PC-3 (cell line): ENCODE measurements around the gene NFIX. TPM values are rescaled to one million over a fixed set of nuclear protein-coding genes. Genes with fewer than 3 reads are reported as not detected.

Experiments used
- ATAC-seq: fragments of 200-7000 bp; cut with Tn5 transposase; 2 replicates; pipeline ENCODE4 v1.9.1; 2020; ENCODE audit warnings: mild to moderate bottlenecking, moderate library complexity
- BruUV-seq: library from RNA; stranded (reverse); fragments of 400-500 nt; replicated peaks from 2 replicates; lab custom pipeline; 2021; lab: Mats Ljungman, UMichigan
- CTCF ChIA-PET: fragments of 300-600 bp; sonication (Branson Sonifier 250); formaldehyde crosslinking; loops from one replicate; lab custom pipeline; 2022; ENCODE audit warnings: antibody characterized with exemption; lab: Charles Lee
- POLR2A ChIA-PET: fragments of 300-600 bp; sonication (Branson Sonifier 250); formaldehyde crosslinking; loops from one replicate; lab custom pipeline; 2022; ENCODE audit warnings: antibody characterized with exemption; ENCODE audit not compliant: unreplicated experiment; lab: Charles Lee
- DNase-seq: peaks from one replicate; pipeline ENCODE4 v3.0.0-alpha.2; 2015
- H2AFZ ChIP-seq: fragments of 300-600 bp; sonication (generic); 2 replicates; pipeline ENCODE4 v1.6.0; 2016; ENCODE audit warnings: antibody characterized with exemption, low read length
- H3F3A ChIP-seq: fragments of 300-600 bp; sonication (generic); one replicate; pipeline ENCODE4 v1.6.0; 2017; ENCODE audit warnings: antibody characterized with exemption, low read length, control low read depth, mild to moderate bottlenecking; ENCODE audit not compliant: unreplicated experiment
- H3K27ac ChIP-seq: fragments of 300-600 bp; sonication (generic); 2 replicates; pipeline ENCODE4 v1.5.1; 2016; ENCODE audit warnings: mild to moderate bottlenecking, low read length
- H3K27me3 ChIP-seq: fragments of 300-600 bp; sonication (generic); 2 replicates; pipeline ENCODE4 v1.6.1; 2016; ENCODE audit warnings: low read length, mixed read lengths
- H3K36me3 ChIP-seq: fragments of 300-600 bp; sonication (generic); 2 replicates; pipeline ENCODE4 v1.6.1; 2016; ENCODE audit warnings: low read depth, mixed run types, low read length, mixed read lengths
- H3K4me1 ChIP-seq: fragments of 300-600 bp; sonication (generic); 2 replicates; pipeline ENCODE4 v1.5.1; 2016; ENCODE audit warnings: low read length; ENCODE audit not compliant: insufficient read depth
- H3K4me2 ChIP-seq: fragments of 300-600 bp; sonication (generic); 2 replicates; pipeline ENCODE4 v1.6.0; 2016; ENCODE audit warnings: low read length
- H3K4me3 ChIP-seq: fragments of 300-600 bp; sonication (generic); 2 replicates; pipeline ENCODE4 v1.5.1; 2016; ENCODE audit warnings: mild to moderate bottlenecking, low read length, mixed read lengths
- H3K79me2 ChIP-seq: fragments of 300-600 bp; sonication (generic); 2 replicates; pipeline ENCODE4 v1.6.1; 2017; ENCODE audit warnings: low read length, mixed read lengths
- H3K9ac ChIP-seq: fragments of 300-600 bp; sonication (generic); 2 replicates; pipeline ENCODE4 v1.6.0; 2016; ENCODE audit warnings: mild to moderate bottlenecking, low read length
- H3K9me2 ChIP-seq: fragments of 300-600 bp; sonication (generic); replicated peaks from 2 replicates; pipeline ENCODE4 v1.6.1; 2016; ENCODE audit warnings: mixed run types, low read length, mixed read lengths
- H3K9me3 ChIP-seq: fragments of 300-600 bp; sonication (generic); 2 replicates; pipeline ENCODE4 v1.6.1; 2016; ENCODE audit warnings: low read length, mixed read lengths
- H4K20me1 ChIP-seq: fragments of 300-600 bp; sonication (generic); 2 replicates; pipeline ENCODE4 v1.6.1; 2016; ENCODE audit warnings: low read length, mixed read lengths
- CTCF ChIP-seq: fragments of 300-600 bp; sonication (generic); conservative IDR thresholded peaks from 2 replicates; pipeline ENCODE4 v1.5.1; 2017; ENCODE audit warnings: antibody characterized with exemption, low read depth, mild to moderate bottlenecking, low read length
- EZH2 ChIP-seq: fragments of 300-600 bp; sonication (generic); IDR thresholded peaks from one replicate; pipeline ENCODE4 v1.6.1; 2017; ENCODE audit warnings: antibody characterized with exemption, mild to moderate bottlenecking, low read length; ENCODE audit not compliant: unreplicated experiment
- EZH2phosphoT487 ChIP-seq: fragments of 300-600 bp; sonication (generic); IDR thresholded peaks from 2 replicates; pipeline ENCODE4 v1.6.1; 2018; ENCODE audit warnings: mild to moderate bottlenecking, antibody characterized with exemption, low read length, borderline replicate concordance
- intact Hi-C: fragments of 100-400 bp; cut with micrococcal nuclease; formaldehyde crosslinking; loops from 2 replicates; pipeline ENCODE4 v1.9.0; 2023
- total RNA-seq: library from RNA; depleted of rRNA; stranded (reverse); fragments of >200 nt; gene quantifications from 2 replicates; pipeline ENCODE4 v1.2.3, GENCODE V29; 2014

The NFIX gene
- total RNA-seq, 1 experiment from 2014 or later = 43.3 TPM

- Histone ChIP-seq H3K9ac (peak overlapping the region; percentile 90; the same call in 1 of the 2 replicates), H3K27ac (no peak overlapping the region), H3K4me3 (peak overlapping the region; percentile 76; the same call in 1 of the 2 replicates), H3K4me2 (peak overlapping the region; percentile 89), H3K4me1 (peaks cover 21% of the 10 kb centered on the region), H4K20me1 (peaks cover 5% of the 10 kb centered on the region), H3F3A (peaks cover 22% of the 10 kb centered on the region), H3K36me3 (peaks cover 47% of the 10 kb centered on the region), H3K9me3 (no peaks in the 10 kb centered on the region), H2AFZ (no peak overlapping the region), H3K79me2 (peaks cover 37% of the 10 kb centered on the region), H3K9me2 (no peaks in the 10 kb centered on the region), H3K27me3 (no peaks in the 10 kb centered on the region)
- ChIA-PET CTCF (no interaction called here), POLR2A (no interaction called here)
- TF ChIP-seq EZH2 = no peak
- no peak for TF ChIP-seq EZH2phosphoT487
- no peak for TF ChIP-seq CTCF
- no TSS peak for BruUV-seq
- intact Hi-C loops = no loop called here
- DNase-seq = no peak
- no peak for ATAC-seq
Measured at GRCh38 chr19:12947702-12948611, 47.3 kb upstream of the NFIX start.

GRCh38 chr19:12948612-12949362 is 46.5 kb upstream of the NFIX start:
- no peaks in the 10 kb centered on the region for H3K9me3 ChIP-seq
- intact Hi-C loops = no loop called here
- peaks cover 46% of the 10 kb centered on the region for H3K36me3 ChIP-seq
- no peaks in the 10 kb centered on the region for H3K9me2 ChIP-seq
- H3K4me3 ChIP-seq = no peak overlapping the region
- ATAC-seq (no peak), DNase-seq (no peak)
- no TSS peak for BruUV-seq
- H4K20me1 ChIP-seq = no peaks in the 10 kb centered on the region
- TF ChIP-seq CTCF (no peak), EZH2phosphoT487 (no peak), EZH2 (no peak)
- peaks cover 15% of the 10 kb centered on the region for H3F3A ChIP-seq
- no peak overlapping the region for H2AFZ ChIP-seq
- H3K79me2 ChIP-seq = peaks cover 40% of the 10 kb centered on the region
- H3K4me2 ChIP-seq = no peak overlapping the region
- CTCF ChIA-PET = no interaction called here
- no peak overlapping the region for H3K27ac ChIP-seq
- POLR2A ChIA-PET = no interaction called here
- peaks cover 23% of the 10 kb centered on the region for H3K4me1 ChIP-seq
- H3K27me3 ChIP-seq = no peaks in the 10 kb centered on the region
- no peak overlapping the region for H3K9ac ChIP-seq
